MCF 10A (cell line): ENCODE results near the gene GRIN2C. TPM values are rescaled to one million over a fixed set of nuclear protein-coding genes. Genes with fewer than 3 reads are reported as not detected.

Experiments used
- BruUV-seq: library from RNA; stranded (reverse); fragments of 400-500 nt; replicated peaks from 2 replicates; lab custom pipeline; 2021; lab: Mats Ljungman, UMichigan
- CTCF ChIA-PET: fragments of 300-600 bp; sonication (Branson Sonifier 250); formaldehyde crosslinking; extraction: SDS; loops from one replicate; lab custom pipeline; 2021; ENCODE audit warnings: antibody characterized with exemption, inconsistent platforms; lab: Yijun Ruan, JAX
- POLR2A ChIA-PET: fragments of 300-600, 350-650 bp; sonication (Branson Sonifier 250); formaldehyde crosslinking; extraction: SDS; loops from one replicate; lab custom pipeline; 2020; ENCODE audit warnings: antibody characterized with exemption, inconsistent platforms; lab: Yijun Ruan, JAX
- DNase-seq: peaks from one replicate; pipeline ENCODE4 v3.0.0-alpha.2; 2018; ENCODE audit not compliant: unreplicated experiment
- H3K27ac Mint-ChIP-seq: one replicate; pipeline ENCODE4 v1.8.0; 2022; ENCODE audit warnings: mild to moderate bottlenecking, low read depth, mixed read lengths; ENCODE audit not compliant: unreplicated experiment
- H3K27me3 Mint-ChIP-seq: one replicate; pipeline ENCODE4 v1.8.0; 2022; ENCODE audit warnings: mixed read lengths; ENCODE audit not compliant: insufficient read depth, unreplicated experiment
- H3K36me3 Mint-ChIP-seq: one replicate; pipeline ENCODE4 v1.8.0; 2022; ENCODE audit warnings: mild to moderate bottlenecking, moderate library complexity, mixed read lengths; ENCODE audit not compliant: insufficient read depth, unreplicated experiment
- H3K4me1 Mint-ChIP-seq: one replicate; pipeline ENCODE4 v1.8.0; 2022; ENCODE audit warnings: mixed read lengths; ENCODE audit not compliant: insufficient read depth, unreplicated experiment
- H3K4me3 Mint-ChIP-seq: one replicate; pipeline ENCODE4 v1.8.0; 2022; ENCODE audit warnings: mild to moderate bottlenecking, moderate library complexity, mixed read lengths; ENCODE audit not compliant: unreplicated experiment
- H3K9me3 Mint-ChIP-seq: one replicate; pipeline ENCODE4 v1.8.0; 2022; ENCODE audit warnings: mixed read lengths; ENCODE audit not compliant: unreplicated experiment
- CTCF ChIP-seq: fragments of 200-600 bp; IDR thresholded peaks from one replicate; pipeline ENCODE4 v1.8.0; 2022; ENCODE audit warnings: antibody characterized with exemption, mild to moderate bottlenecking; ENCODE audit not compliant: unreplicated experiment
- intact Hi-C: fragments of 100-400 bp; cut with micrococcal nuclease; formaldehyde crosslinking; loops from 2 replicates; pipeline ENCODE4 v1.14.1; 2022
- total RNA-seq: library from RNA; stranded (reverse); gene quantifications from 2 replicates; pipeline ENCODE4 v1.2.3, GENCODE V29; 2022

The GRIN2C gene
- total RNA-seq, 1 experiment from 2014 or later: 0.28 TPM

GRCh38 chr17:74842599-74843351 lies 16.9 kb downstream of the GRIN2C start:
- POLR2A ChIA-PET: no interaction called here
- Mint-ChIP-seq H3K4me3 (no peak overlapping the region), H3K27ac (no peak overlapping the region), H3K36me3 (no peaks in the 10 kb centered on the region), H3K27me3 (no peaks in the 10 kb centered on the region), H3K9me3 (no peaks in the 10 kb centered on the region), H3K4me1 (peaks cover 8% of the 10 kb centered on the region)
- TF ChIP-seq CTCF: peak; percentile 50
- CTCF ChIA-PET: interaction anchor here (0.5 to 3.1 kb wide), 7 partner anchors 10 to 401 kb away, joined by 3 to 12 read pairs (median 4); no protein-coding TSS in a partner anchor
- peak; percentile 35 for DNase-seq
- intact Hi-C loops: no loop called here
- BruUV-seq: no TSS peak

- H3K4me3 Mint-ChIP-seq: no peak overlapping the region
- CTCF ChIA-PET: interaction anchor here (0.5 to 0.7 kb wide), 3 partner anchors 15 to 121 kb away, joined by 3 to 4 read pairs (median 3); no protein-coding TSS in a partner anchor
- H3K9me3 Mint-ChIP-seq: no peaks in the 10 kb centered on the region
- intact Hi-C loops: no loop called here
- POLR2A ChIA-PET: no interaction called here
- H3K36me3 Mint-ChIP-seq: no peaks in the 10 kb centered on the region
- no peak for TF ChIP-seq CTCF
- H3K4me1 Mint-ChIP-seq: peaks cover 8% of the 10 kb centered on the region
- no peak for DNase-seq
- no TSS peak for BruUV-seq
- no peaks in the 10 kb centered on the region for H3K27me3 Mint-ChIP-seq
- no peak overlapping the region for H3K27ac Mint-ChIP-seq
These were observed 17.5 kb downstream of the GRIN2C start for GRCh38 chr17:74842146-74842598.

GRCh38 chr17:74840989-74841666 lies 18.6 kb downstream of the GRIN2C start:
- H3K4me1 Mint-ChIP-seq: peaks cover 8% of the 10 kb centered on the region
- H3K9me3 Mint-ChIP-seq: no peaks in the 10 kb centered on the region
- BruUV-seq: no TSS peak
- no peak for DNase-seq
- ChIA-PET CTCF (interaction anchor here (0.6 to 1.7 kb wide), 3 partner anchors 21 to 275 kb away, joined by 3 to 5 read pairs (median 3); no protein-coding TSS in a partner anchor), POLR2A (no interaction called here)
- no peaks in the 10 kb centered on the region for H3K27me3 Mint-ChIP-seq
- intact Hi-C loops: no loop called here
- H3K4me3 Mint-ChIP-seq: no peak overlapping the region
- H3K27ac Mint-ChIP-seq: no peak overlapping the region
- TF ChIP-seq CTCF: no peak
- peaks cover 7% of the 10 kb centered on the region for H3K36me3 Mint-ChIP-seq
